Measurements from ENCODE around the gene CLEC2D. TPM values are rescaled to one million over a fixed set of nuclear protein-coding genes. Genes with fewer than 3 reads are reported as not detected.
"Not testable (repeated sequence)": the region's sequence is repeated elsewhere in the genome, so short reads cannot be mapped to it uniquely, and the experiment has no call there.

The CLEC2D gene
- total RNA-seq, 2 donors from 2014 or later = 19.3 to 21.5 TPM

DNA sequence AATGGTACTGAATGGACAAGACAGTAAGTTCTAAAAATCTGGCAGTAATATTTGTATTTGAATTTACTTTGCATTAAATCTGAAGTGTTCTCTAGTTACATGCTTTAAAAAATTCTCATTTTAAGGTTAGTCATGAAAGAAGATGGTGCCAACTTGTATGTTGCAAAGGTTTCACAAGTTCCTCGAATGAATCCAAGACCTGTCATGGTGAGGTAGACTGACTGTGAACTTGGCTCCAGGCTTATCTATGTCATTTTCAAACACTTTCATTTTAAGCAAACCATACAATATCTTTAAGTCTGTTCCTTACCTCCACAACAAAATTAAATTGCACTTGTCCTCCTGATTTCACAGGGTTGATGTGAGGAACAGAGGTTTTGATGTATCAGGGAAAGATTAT lies 23.4 kb downstream of the CLEC2D start:
- Mint-ChIP-seq H3K36me3 (ENCODE audit: low read depth) (peaks cover 76% of the 10 kb centered on the region), H3K4me1 (no peaks in the 10 kb centered on the region), H3K4me3 (no peak overlapping the region), H3K27ac (no peak overlapping the region), H3K27me3 (ENCODE audit: insufficient read depth) (no peaks in the 10 kb centered on the region), H3K9me3 (peaks cover 33% of the 10 kb centered on the region)
- H3K27me3 ChIP-seq (ENCODE audit: control insufficient read depth, insufficient read depth, low read length, poor library complexity, severe bottlenecking) = no peaks in the 10 kb centered on the region
- peaks cover 18% of the 10 kb centered on the region for H3K36me3 ChIP-seq (ENCODE audit: control insufficient read depth, insufficient read depth, low read length)
- H3K27ac ChIP-seq (ENCODE audit: low read depth, low read length) = no peak overlapping the region
- no peak overlapping the region for H3K9ac ChIP-seq (ENCODE audit: extremely low read depth, low read length, poor library complexity, severe bottlenecking)
- 95 to 100% methylated on average over 1 of the region's 1 CpG for WGBS, 2 experiments (ENCODE audit: insufficient coverage in 1 of 2, insufficient read length in 1 of 2)
- H3K9me3 ChIP-seq (ENCODE audit: control insufficient read depth, low read length) = peaks cover 28% of the 10 kb centered on the region
- no peaks in the 10 kb centered on the region for H3K4me1 ChIP-seq (ENCODE audit: control insufficient read depth, insufficient read depth, low read length)
- no peak for DNase-seq
- H3K4me3 ChIP-seq (ENCODE audit: low read length) = no peak overlapping the region
- TF ChIP-seq, protein P1, sequence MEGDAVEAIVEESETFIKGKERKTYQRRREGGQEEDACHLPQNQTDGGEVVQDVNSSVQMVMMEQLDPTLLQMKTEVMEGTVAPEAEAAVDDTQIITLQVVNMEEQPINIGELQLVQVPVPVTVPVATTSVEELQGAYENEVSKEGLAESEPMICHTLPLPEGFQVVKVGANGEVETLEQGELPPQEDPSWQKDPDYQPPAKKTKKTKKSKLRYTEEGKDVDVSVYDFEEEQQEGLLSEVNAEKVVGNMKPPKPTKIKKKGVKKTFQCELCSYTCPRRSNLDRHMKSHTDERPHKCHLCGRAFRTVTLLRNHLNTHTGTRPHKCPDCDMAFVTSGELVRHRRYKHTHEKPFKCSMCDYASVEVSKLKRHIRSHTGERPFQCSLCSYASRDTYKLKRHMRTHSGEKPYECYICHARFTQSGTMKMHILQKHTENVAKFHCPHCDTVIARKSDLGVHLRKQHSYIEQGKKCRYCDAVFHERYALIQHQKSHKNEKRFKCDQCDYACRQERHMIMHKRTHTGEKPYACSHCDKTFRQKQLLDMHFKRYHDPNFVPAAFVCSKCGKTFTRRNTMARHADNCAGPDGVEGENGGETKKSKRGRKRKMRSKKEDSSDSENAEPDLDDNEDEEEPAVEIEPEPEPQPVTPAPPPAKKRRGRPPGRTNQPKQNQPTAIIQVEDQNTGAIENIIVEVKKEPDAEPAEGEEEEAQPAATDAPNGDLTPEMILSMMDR (conservative IDR thresholded peaks at IDR 0.05) = no peak

DNA sequence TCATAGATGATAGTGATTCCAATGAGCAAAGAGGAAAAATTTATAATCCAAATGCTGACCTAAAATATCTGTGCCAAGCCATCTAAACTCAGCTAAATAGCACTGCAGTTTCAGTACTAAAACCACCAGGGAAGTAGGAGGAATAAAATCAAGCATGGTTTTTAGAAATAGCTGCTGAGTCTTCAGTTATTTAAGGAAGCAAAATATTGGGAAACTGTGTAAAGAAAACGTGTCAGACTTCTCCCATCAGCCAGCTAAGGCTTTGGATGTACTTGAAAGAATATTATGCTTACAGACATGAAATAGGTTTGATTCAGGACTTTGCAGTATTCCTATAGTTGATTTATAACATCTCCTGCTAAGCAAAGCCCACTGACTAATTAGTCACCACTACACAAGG lies 24.7 kb downstream of the CLEC2D start:
- H3K27me3 ChIP-seq (ENCODE audit: control insufficient read depth, insufficient read depth, low read length, poor library complexity, severe bottlenecking) = no peaks in the 10 kb centered on the region
- H3K27ac ChIP-seq (ENCODE audit: low read depth, low read length) = no peak overlapping the region
- H3K36me3 ChIP-seq (ENCODE audit: control insufficient read depth, insufficient read depth, low read length) = peaks cover 18% of the 10 kb centered on the region
- Mint-ChIP-seq H3K27me3 (ENCODE audit: insufficient read depth) (no peaks in the 10 kb centered on the region), H3K4me1 (no peaks in the 10 kb centered on the region), H3K9me3 (peaks cover 45% of the 10 kb centered on the region), H3K4me3 (no peak overlapping the region), H3K36me3 (ENCODE audit: low read depth) (peaks cover 64% of the 10 kb centered on the region), H3K27ac (no peak overlapping the region)
- H3K4me3 ChIP-seq (ENCODE audit: low read length) = no peak overlapping the region
- 92% methylated on average over 1 of the region's 1 CpG; no CpG with 5 or more reads in 1 of the 2 experiments for WGBS, 2 experiments (ENCODE audit: insufficient coverage in 1 of 2, insufficient read length in 1 of 2)
- DNase-seq = no peak
- H3K9ac ChIP-seq (ENCODE audit: extremely low read depth, low read length, poor library complexity, severe bottlenecking) = no peak overlapping the region
- H3K9me3 ChIP-seq (ENCODE audit: control insufficient read depth, low read length) = peaks cover 36% of the 10 kb centered on the region
- H3K4me1 ChIP-seq (ENCODE audit: control insufficient read depth, insufficient read depth, low read length) = no peaks in the 10 kb centered on the region
- TF ChIP-seq, protein P1 (conservative IDR thresholded peaks at IDR 0.05) = no peak

DNA sequence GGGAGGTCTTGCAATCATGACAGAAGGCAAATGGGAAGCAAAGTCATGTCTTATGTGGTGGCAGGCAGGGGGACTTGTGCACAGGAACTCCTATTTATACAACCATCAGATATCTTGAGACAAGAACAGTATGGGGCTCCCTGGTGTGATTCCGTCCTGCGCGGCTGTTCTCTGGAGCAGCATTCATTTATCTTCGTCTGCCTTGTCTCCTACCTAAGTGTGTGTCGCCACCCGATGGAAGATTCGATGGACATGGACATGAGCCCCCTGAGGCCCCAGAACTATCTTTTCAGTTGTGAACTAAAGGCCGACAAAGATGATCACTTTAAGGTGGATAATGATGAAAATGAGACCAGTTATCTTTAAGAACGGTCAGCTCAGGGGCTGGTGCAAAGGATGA lies 25.6 kb downstream of the CLEC2D start:
- not testable (repeated sequence) for H3K27ac ChIP-seq (ENCODE audit: low read depth, low read length); H3K4me1 ChIP-seq (ENCODE audit: control insufficient read depth, insufficient read depth, low read length); H3K27ac Mint-ChIP-seq; H3K9ac ChIP-seq (ENCODE audit: extremely low read depth, low read length, poor library complexity, severe bottlenecking); H3K4me3 Mint-ChIP-seq; H3K27me3 Mint-ChIP-seq (ENCODE audit: insufficient read depth); DNase-seq; H3K4me3 ChIP-seq (ENCODE audit: low read length); H3K27me3 ChIP-seq (ENCODE audit: control insufficient read depth, insufficient read depth, low read length, poor library complexity, severe bottlenecking); H3K4me1 Mint-ChIP-seq
- Mint-ChIP-seq H3K36me3 (ENCODE audit: low read depth) (peaks cover 55% of the 10 kb centered on the region), H3K9me3 (peaks cover 45% of the 10 kb centered on the region)
- peaks cover 11% of the 10 kb centered on the region for H3K36me3 ChIP-seq (ENCODE audit: control insufficient read depth, insufficient read depth, low read length)
- H3K9me3 ChIP-seq (ENCODE audit: control insufficient read depth, low read length) = peaks cover 32% of the 10 kb centered on the region
- WGBS, 2 experiments (ENCODE audit: insufficient coverage in 1 of 2, insufficient read length in 1 of 2) = 87 to 92% methylated on average over 7 to 9 of the region's 9 CpGs

DNA sequence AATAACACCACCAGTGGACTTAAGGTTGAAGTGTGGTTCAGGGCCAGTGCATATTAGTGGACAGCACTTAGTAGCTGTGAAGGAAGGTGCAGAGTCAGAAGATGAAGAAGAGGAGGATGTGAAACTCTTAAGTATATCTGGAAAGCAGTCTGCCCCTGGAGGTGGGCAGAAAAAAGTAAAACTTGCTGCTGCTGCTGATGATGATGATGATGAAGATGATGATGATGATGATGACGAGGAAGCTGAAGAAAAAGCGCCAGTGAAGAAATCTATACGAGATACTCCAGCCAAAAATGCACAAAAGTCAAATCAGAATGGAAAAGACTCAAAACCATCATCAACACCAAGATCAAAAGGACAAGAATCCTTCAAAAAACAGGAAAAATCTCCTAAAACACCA lies 26.1 kb downstream of the CLEC2D start:
- not testable (repeated sequence) for H3K27ac Mint-ChIP-seq; H3K9ac ChIP-seq (ENCODE audit: extremely low read depth, low read length, poor library complexity, severe bottlenecking); H3K27ac ChIP-seq (ENCODE audit: low read depth, low read length); DNase-seq; H3K36me3 ChIP-seq (ENCODE audit: control insufficient read depth, insufficient read depth, low read length); H3K4me1 ChIP-seq (ENCODE audit: control insufficient read depth, insufficient read depth, low read length); H3K4me3 Mint-ChIP-seq; H3K27me3 ChIP-seq (ENCODE audit: control insufficient read depth, insufficient read depth, low read length, poor library complexity, severe bottlenecking); H3K4me3 ChIP-seq (ENCODE audit: low read length); H3K4me1 Mint-ChIP-seq; H3K27me3 Mint-ChIP-seq (ENCODE audit: insufficient read depth)
- WGBS, 2 experiments (ENCODE audit: insufficient coverage in 1 of 2, insufficient read length in 1 of 2) = 85% methylated on average over 3 of the region's 3 CpGs; no CpG with 5 or more reads in 1 of the 2 experiments
- peaks cover 53% of the 10 kb centered on the region for H3K36me3 Mint-ChIP-seq (ENCODE audit: low read depth)
- H3K9me3 Mint-ChIP-seq = peaks cover 46% of the 10 kb centered on the region
- H3K9me3 ChIP-seq (ENCODE audit: control insufficient read depth, low read length) = peaks cover 32% of the 10 kb centered on the region
